HepG2 (cell line): ENCODE data around the gene USP7. TPM values are rescaled to one million over a fixed set of nuclear protein-coding genes. Genes with fewer than 3 reads are reported as not detected.

Experiments
- CTCF ChIP-seq: sonication (generic); formaldehyde crosslinking; IDR thresholded peaks from 2 replicates; pipeline ENCODE4 v1.5.0; 2020; ENCODE audit warnings: mild to moderate bottlenecking, missing genetic modification reagents, moderate library complexity
- DNMT3B ChIP-seq: conservative IDR thresholded peaks from 2 replicates; pipeline ENCODE4 v1.6.1; 2016; ENCODE audit warnings: missing biosample characterization, control low read depth
- ELK4 ChIP-seq: sonication (generic); formaldehyde crosslinking; IDR thresholded peaks from 2 replicates; pipeline ENCODE4 v1.9.0; 2021; ENCODE audit warnings: missing genetic modification reagents, borderline replicate concordance
- ISL2 ChIP-seq: sonication (generic); formaldehyde crosslinking; IDR thresholded peaks from 2 replicates; pipeline ENCODE4 v1.5.0; 2020; ENCODE audit warnings: missing genetic modification reagents
- JARID2 ChIP-seq: sonication (generic); formaldehyde crosslinking; IDR thresholded peaks from 2 replicates; pipeline ENCODE4 v1.8.1; 2023; ENCODE audit warnings: missing genetic modification reagents, inconsistent platforms; ENCODE audit not compliant: insufficient replicate concordance
- KDM4B ChIP-seq: sonication (generic); formaldehyde crosslinking; IDR thresholded peaks from 2 replicates; pipeline ENCODE4 v1.4.0; 2020; ENCODE audit warnings: missing genetic modification reagents
- RAD21 ChIP-seq: fragments of 450-650 bp; formaldehyde crosslinking; IDR thresholded peaks from 2 replicates; pipeline ENCODE4 v1.5.0; 2020; ENCODE audit warnings: mild to moderate bottlenecking
- SKIL ChIP-seq: sonication (generic); formaldehyde crosslinking; IDR thresholded peaks from 2 replicates; pipeline ENCODE4 v1.8.0; 2022; ENCODE audit warnings: missing genetic modification reagents, mild to moderate bottlenecking, moderate library complexity, borderline replicate concordance
- TAF15 ChIP-seq: fragments of 200-400 bp; formaldehyde crosslinking; IDR thresholded peaks from one replicate; pipeline ENCODE4 v1.6.1; 2018; ENCODE audit warnings: mild to moderate bottlenecking, low read depth, low read length; ENCODE audit not compliant: poor library complexity, severe bottlenecking
- TEAD3 ChIP-seq: optimal IDR thresholded peaks from 2 replicates; pipeline ENCODE3; 2016; ENCODE audit warnings: borderline replicate concordance
- XRCC5 ChIP-seq: fragments of 200-400 bp; formaldehyde crosslinking; optimal IDR thresholded peaks from 2 replicates; pipeline ENCODE3; 2017; ENCODE audit warnings: mild to moderate bottlenecking, low read length
- ZBTB39 ChIP-seq: sonication (generic); formaldehyde crosslinking; IDR thresholded peaks from 2 replicates; pipeline ENCODE4 v1.5.0; 2020; ENCODE audit warnings: missing genetic modification reagents
- ZNF468 ChIP-seq: sonication (generic); formaldehyde crosslinking; IDR thresholded peaks from 2 replicates; pipeline ENCODE4 v1.8.0; 2022; ENCODE audit warnings: mild to moderate bottlenecking, moderate library complexity, missing genetic modification reagents
- ZNF709 ChIP-seq: sonication (generic); formaldehyde crosslinking; IDR thresholded peaks from 2 replicates; pipeline ENCODE4 v1.5.0; 2020; ENCODE audit warnings: mild to moderate bottlenecking, missing genetic modification reagents
- ZSCAN22 ChIP-seq: sonication (generic); formaldehyde crosslinking; IDR thresholded peaks from 2 replicates; pipeline ENCODE4 v1.4.0; 2020; ENCODE audit warnings: mild to moderate bottlenecking, missing genetic modification reagents
- polyA plus RNA-seq, 8 experiments: library from polyadenylated mRNA; depleted of rRNA in 3 of 8; stranded (reverse) in 7 of 8; unstranded in 1 of 8; fragments of >200 nt; fragmentation: Illumina TruSeq in 4 of 8; extraction: Trizol in 4 of 8; gene quantifications; 2 replicates each; pipeline versions ENCODE4 v1.2.1 to v1.2.3, GENCODE V29; 2011 to 2016; ENCODE audit warnings: low read depth in 4 of 8, missing spikeins in 1 of 8, mixed read lengths in 1 of 8; ENCODE audit not compliant: insufficient read depth in 1 of 8
- total RNA-seq, 5 experiments: library from RNA; depleted of rRNA; stranded (reverse); fragments of >200 nt; fragmentation: Illumina TruSeq; extraction: Trizol; gene quantifications; 2 replicates each; pipeline ENCODE4 v1.2.3, GENCODE V29; 2016; ENCODE audit warnings: low read depth in 1 of 5
- TF ChIP-seq, protein P1 (sequence below): sonication (generic); formaldehyde crosslinking; IDR thresholded peaks from 2 replicates; pipeline ENCODE4 v1.5.1; 2020; ENCODE audit warnings: missing genetic modification reagents, mild to moderate bottlenecking, borderline replicate concordance
- TF ChIP-seq, protein P2 (sequence below): sonication (generic); formaldehyde crosslinking; IDR thresholded peaks from 2 replicates; pipeline ENCODE4 v1.4.0; 2020; ENCODE audit warnings: mild to moderate bottlenecking, missing genetic modification reagents
- TF ChIP-seq, protein P3 (sequence below): fragments of 450-650 bp; IDR thresholded peaks from 2 replicates; pipeline ENCODE4 v1.6.1; 2017

Gene USP7
- total and polyA plus RNA-seq, 2 of the 13 experiments (the other 11 are each of a cell fraction or from before 2014, with no cell fraction given) = 52.5 to 173 TPM

DNA sequence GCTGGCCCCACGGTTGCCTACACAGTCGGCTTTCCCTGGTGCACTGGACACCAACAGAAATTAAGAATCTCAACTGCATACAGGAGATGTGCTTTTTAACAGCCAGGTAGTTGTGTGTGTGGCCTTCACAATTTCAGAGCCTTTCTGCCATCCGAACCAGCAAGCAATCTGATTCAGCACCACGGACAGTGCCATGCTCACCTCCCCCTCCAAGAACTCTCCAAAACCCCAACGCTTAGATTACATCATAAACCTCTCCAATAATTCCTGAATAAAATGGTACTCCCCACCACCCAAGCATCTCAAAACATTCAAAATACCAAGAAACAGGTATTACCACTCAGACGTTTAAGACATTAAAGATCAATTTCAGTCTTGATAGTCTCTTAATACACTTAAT, 31.8 kb downstream of the USP7 start (continued):
- no peak for TF ChIP-seq XRCC5
- no peak for TF ChIP-seq CTCF (CRISPR knock-in tag)
- no peak for TF ChIP-seq TAF15
- TF ChIP-seq ZNF709 = peak; percentile 54; the same call in 1 of the 2 replicates
- peak; percentile 52; the same call in 1 of the 2 replicates for TF ChIP-seq ISL2 (CRISPR knock-in tag)
- no peak for TF ChIP-seq ZNF468
- TF ChIP-seq ZBTB39 (CRISPR knock-in tag) = no peak
- TF ChIP-seq, protein P1, sequence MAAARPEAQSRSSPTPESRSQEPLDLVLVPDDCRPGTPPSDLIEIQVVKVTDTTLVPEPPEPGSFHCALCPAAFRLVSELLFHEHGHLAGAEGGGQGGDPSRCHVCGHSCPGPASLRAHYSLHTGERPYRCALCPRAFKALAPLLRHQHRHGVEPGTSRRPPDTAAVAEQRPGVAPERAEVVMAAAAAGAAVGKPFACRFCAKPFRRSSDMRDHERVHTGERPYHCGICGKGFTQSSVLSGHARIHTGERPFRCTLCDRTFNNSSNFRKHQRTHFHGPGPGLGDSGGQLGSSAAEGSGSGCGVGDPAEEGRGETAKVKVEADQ = no peak
- TF ChIP-seq, protein P2, sequence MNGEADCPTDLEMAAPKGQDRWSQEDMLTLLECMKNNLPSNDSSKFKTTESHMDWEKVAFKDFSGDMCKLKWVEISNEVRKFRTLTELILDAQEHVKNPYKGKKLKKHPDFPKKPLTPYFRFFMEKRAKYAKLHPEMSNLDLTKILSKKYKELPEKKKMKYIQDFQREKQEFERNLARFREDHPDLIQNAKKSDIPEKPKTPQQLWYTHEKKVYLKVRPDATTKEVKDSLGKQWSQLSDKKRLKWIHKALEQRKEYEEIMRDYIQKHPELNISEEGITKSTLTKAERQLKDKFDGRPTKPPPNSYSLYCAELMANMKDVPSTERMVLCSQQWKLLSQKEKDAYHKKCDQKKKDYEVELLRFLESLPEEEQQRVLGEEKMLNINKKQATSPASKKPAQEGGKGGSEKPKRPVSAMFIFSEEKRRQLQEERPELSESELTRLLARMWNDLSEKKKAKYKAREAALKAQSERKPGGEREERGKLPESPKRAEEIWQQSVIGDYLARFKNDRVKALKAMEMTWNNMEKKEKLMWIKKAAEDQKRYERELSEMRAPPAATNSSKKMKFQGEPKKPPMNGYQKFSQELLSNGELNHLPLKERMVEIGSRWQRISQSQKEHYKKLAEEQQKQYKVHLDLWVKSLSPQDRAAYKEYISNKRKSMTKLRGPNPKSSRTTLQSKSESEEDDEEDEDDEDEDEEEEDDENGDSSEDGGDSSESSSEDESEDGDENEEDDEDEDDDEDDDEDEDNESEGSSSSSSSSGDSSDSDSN = no peak
- TF ChIP-seq ELK4 (CRISPR knock-in tag) = no peak
- TF ChIP-seq RAD21 = no peak
- TF ChIP-seq TEAD3 (CRISPR knock-in tag) = no peak
- no peak for TF ChIP-seq ZSCAN22 (CRISPR knock-in tag)
- TF ChIP-seq KDM4B = no peak
- TF ChIP-seq, protein P3, sequence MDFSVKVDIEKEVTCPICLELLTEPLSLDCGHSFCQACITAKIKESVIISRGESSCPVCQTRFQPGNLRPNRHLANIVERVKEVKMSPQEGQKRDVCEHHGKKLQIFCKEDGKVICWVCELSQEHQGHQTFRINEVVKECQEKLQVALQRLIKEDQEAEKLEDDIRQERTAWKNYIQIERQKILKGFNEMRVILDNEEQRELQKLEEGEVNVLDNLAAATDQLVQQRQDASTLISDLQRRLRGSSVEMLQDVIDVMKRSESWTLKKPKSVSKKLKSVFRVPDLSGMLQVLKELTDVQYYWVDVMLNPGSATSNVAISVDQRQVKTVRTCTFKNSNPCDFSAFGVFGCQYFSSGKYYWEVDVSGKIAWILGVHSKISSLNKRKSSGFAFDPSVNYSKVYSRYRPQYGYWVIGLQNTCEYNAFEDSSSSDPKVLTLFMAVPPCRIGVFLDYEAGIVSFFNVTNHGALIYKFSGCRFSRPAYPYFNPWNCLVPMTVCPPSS = no peak
- TF ChIP-seq DNMT3B (CRISPR knock-in tag) = peak; percentile 95; the same call in 1 of the 2 replicates
- TF ChIP-seq SKIL (CRISPR knock-in tag) = no peak
- no peak for TF ChIP-seq JARID2
